HEK293T (cell line): ENCODE measurements around the gene NHLRC3.

ENCODE experiments used
- CTCF ChIA-PET: fragments of 350-600 bp; formaldehyde crosslinking; extraction: SDS; loops from one replicate; lab custom pipeline; 2021; ENCODE audit warnings: antibody characterized with exemption, inconsistent platforms; lab: Yijun Ruan, JAX
- POLR2A ChIA-PET: fragments of 350-600 bp; formaldehyde crosslinking; extraction: SDS; loops from one replicate; lab custom pipeline; 2020; ENCODE audit warnings: antibody characterized with exemption, inconsistent platforms; lab: Yijun Ruan, JAX
- DNase-seq: peaks from one replicate; pipeline ENCODE4 v3.0.0; 2012; ENCODE audit warnings: mixed read lengths; ENCODE audit errors: extremely low spot score
- ARNT ChIP-seq: fragments of 450-650 bp; IDR thresholded peaks from 2 replicates; pipeline ENCODE4 v1.6.1; 2017; ENCODE audit warnings: mild to moderate bottlenecking
- BHLHE40 ChIP-seq: fragments of 450-650 bp; IDR thresholded peaks from 2 replicates; pipeline ENCODE4 v1.6.1; 2016; ENCODE audit warnings: mild to moderate bottlenecking, moderate library complexity, borderline replicate concordance
- CTBP1 ChIP-seq: fragments of 450-650 bp; IDR thresholded peaks from 2 replicates; pipeline ENCODE4 v1.6.1; 2016; ENCODE audit warnings: borderline replicate concordance
- ELF4 ChIP-seq: fragments of 450-650 bp; IDR thresholded peaks from 2 replicates; pipeline ENCODE4 v1.6.1; 2017; ENCODE audit warnings: antibody characterized with exemption
- FOXA1 ChIP-seq: fragments of 450-650 bp; IDR thresholded peaks from 2 replicates; pipeline ENCODE4 v1.6.1; 2016; ENCODE audit warnings: mild to moderate bottlenecking
- FOXK2 ChIP-seq: fragments of 450-650 bp; IDR thresholded peaks from 2 replicates; pipeline ENCODE4 v1.6.1; 2016; ENCODE audit warnings: mild to moderate bottlenecking
- FOXM1 ChIP-seq: fragments of 450-650 bp; IDR thresholded peaks from 2 replicates; pipeline ENCODE4 v1.6.1; 2017; ENCODE audit warnings: mild to moderate bottlenecking, borderline replicate concordance
- HDGF ChIP-seq: fragments of 450-650 bp; IDR thresholded peaks from 2 replicates; pipeline ENCODE4 v1.6.1; 2017; ENCODE audit warnings: antibody characterized with exemption, borderline replicate concordance
- L3MBTL2 ChIP-seq: fragments of 450-650 bp; conservative IDR thresholded peaks from 2 replicates; pipeline ENCODE4 v1.6.1; 2016; ENCODE audit warnings: mild to moderate bottlenecking
- LEF1 ChIP-seq: fragments of 450-650 bp; IDR thresholded peaks from 2 replicates; pipeline ENCODE4 v1.6.1; 2017; ENCODE audit warnings: mild to moderate bottlenecking, borderline replicate concordance
- NFRKB ChIP-seq: fragments of 450-650 bp; IDR thresholded peaks from 2 replicates; pipeline ENCODE4 v1.6.1; 2016; ENCODE audit warnings: mild to moderate bottlenecking, moderate library complexity
- SP1 ChIP-seq: fragments of 450-650 bp; IDR thresholded peaks from 2 replicates; pipeline ENCODE4 v1.6.1; 2017
- SUZ12 ChIP-seq: fragments of 450-650 bp; IDR thresholded peaks from 2 replicates; pipeline ENCODE4 v1.6.1; 2016; ENCODE audit warnings: mild to moderate bottlenecking
- TARDBP ChIP-seq: fragments of 450-650 bp; IDR thresholded peaks from 2 replicates; pipeline ENCODE4 v1.6.1; 2016
- ZNF384 ChIP-seq: fragments of 450-650 bp; IDR thresholded peaks from 2 replicates; pipeline ENCODE4 v1.6.1; 2016
- TF ChIP-seq, protein P1 (sequence below): fragments of 450-650 bp; IDR thresholded peaks from 2 replicates; pipeline ENCODE4 v1.6.1; 2016

NHLRC3 gene

DNA sequence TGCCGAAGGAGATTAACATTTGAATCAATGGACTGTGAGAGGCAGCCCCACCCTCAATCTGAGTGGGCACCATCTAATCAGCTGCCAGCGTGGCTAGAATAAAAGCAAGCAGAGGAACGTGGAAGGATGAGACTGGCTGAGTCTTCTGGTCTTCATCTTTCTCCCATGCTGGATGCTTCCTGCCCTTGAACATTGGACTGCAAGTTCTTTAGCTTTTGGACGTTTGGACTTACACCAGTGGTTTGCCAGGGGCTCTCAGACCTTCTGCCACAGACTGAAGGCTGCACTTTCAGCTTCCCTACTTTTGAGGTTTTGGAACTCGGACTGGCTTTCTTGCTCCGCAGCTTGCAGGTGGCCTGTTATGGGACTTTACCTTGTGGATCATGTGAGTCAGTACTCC, 14.7 kb downstream of the NHLRC3 start:
- TF ChIP-seq SUZ12 (no peak), HDGF (no peak), CTBP1 (no peak), ELF4 (no peak), ARNT (no peak), FOXM1 (no peak), FOXA1 (no peak), NFRKB (no peak), ZNF384 (no peak), BHLHE40 (no peak), SP1 (no peak)
- TF ChIP-seq, protein P1, sequence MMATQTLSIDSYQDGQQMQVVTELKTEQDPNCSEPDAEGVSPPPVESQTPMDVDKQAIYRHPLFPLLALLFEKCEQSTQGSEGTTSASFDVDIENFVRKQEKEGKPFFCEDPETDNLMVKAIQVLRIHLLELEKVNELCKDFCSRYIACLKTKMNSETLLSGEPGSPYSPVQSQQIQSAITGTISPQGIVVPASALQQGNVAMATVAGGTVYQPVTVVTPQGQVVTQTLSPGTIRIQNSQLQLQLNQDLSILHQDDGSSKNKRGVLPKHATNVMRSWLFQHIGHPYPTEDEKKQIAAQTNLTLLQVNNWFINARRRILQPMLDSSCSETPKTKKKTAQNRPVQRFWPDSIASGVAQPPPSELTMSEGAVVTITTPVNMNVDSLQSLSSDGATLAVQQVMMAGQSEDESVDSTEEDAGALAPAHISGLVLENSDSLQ: no peak
- ChIA-PET CTCF (interaction anchor here (0.7 kb wide), 1 partner anchor 352 kb away, joined by 3 read pairs; no protein-coding TSS in a partner anchor), POLR2A (no interaction called here)
- no peak for DNase-seq

DNA sequence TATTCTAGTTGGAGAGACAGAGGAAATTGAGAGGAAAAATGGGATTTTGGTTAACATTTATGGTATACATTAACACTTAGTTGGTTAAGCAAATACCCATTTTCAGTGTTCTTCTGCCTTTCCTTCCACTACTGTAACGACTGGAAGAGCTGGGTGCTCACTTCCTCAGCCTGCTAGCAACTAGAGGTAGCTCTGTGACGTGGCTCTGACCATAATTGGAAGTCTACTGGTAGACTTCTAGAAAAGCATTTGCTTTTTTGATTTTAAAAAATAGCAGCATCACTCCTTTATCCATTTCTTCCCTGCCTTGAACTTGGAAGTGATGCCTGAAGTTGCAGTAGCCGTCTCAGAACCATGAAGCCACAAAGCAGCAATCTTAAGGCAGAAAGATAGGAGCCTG, 15.9 kb downstream of the NHLRC3 start:
- ChIA-PET POLR2A (no interaction called here), CTCF (no interaction called here)
- TF ChIP-seq FOXM1 (no peak), L3MBTL2 (no peak), LEF1 (no peak), BHLHE40 (no peak), SP1 (no peak), ARNT (no peak), HDGF (no peak), FOXA1 (no peak), NFRKB (no peak), FOXK2 (no peak), ELF4 (no peak)
- no peak for DNase-seq

DNA sequence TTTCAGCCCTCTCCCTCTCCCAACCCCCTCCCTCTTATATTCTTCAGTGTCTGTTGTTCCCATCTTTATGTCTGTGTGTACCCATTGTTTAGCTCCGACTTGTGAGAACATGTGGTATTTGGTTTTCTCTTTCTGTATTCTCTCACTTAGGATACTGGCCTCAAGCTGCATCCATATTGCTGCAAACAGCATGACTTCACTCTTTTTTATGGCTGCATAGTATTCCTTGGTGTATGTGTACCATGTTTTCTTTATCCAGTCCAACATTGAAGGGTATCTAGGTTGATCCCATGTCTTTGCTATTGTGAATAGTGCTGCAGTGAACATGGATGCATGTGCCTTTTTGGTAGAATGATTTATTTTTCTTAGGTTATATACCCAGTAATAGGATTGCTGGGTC, 17.8 kb downstream of the NHLRC3 start:
- CTCF ChIA-PET: no interaction called here
- POLR2A ChIA-PET: no interaction called here
- TF ChIP-seq BHLHE40 (no peak), HDGF (no peak), SP1 (no peak), FOXA1 (no peak), SUZ12 (no peak)
- DNase-seq: no peak

DNA sequence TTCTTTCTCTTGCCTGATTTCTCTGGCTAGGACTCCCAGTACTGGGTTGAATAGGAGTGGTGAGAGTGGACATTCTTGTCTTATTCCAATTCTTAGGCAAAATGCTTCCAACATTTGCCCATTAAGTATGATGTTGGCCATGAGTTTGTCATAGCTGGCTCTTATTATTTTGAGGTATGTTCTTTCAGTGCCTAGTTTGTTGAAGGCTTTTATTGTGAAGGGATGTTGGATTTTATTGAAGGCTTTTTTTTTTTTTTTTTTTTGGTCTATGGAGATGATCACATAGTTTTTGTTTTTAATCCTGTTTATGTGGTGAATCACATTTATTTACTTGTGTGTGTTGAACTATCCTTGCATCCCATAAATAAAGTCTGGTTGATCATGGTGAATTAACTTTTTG, 19.8 kb downstream of the NHLRC3 start:
- ChIA-PET POLR2A (no interaction called here), CTCF (no interaction called here)
- TF ChIP-seq SUZ12 (no peak), BHLHE40 (no peak), ELF4 (no peak), FOXK2 (no peak), NFRKB (no peak), L3MBTL2 (no peak), LEF1 (no peak), SP1 (no peak), FOXM1 (no peak), HDGF (no peak), TARDBP (no peak), ZNF384 (no peak), CTBP1 (no peak), ARNT (no peak), FOXA1 (no peak)
- TF ChIP-seq, protein P1: no peak

DNA sequence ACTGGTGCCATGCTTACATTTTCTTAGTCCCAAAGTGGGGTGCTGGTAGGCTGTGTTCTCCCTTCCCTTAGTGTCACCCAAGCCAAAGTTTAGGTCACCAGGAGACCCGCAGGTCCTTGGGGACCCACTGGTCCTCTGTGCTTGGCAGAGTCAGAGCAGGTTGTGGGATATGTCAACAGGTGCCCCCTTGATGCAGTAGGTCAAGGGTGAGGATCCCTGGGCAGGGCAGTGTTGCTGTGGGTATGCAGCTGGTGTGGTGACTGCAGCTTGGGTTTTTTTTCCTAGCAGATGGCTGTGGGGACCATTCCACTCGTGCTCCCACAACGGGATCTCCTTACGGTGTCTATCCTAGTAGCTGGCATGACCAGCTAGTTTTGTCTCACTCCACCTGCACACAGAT, 23.7 kb downstream of the NHLRC3 start:
- ChIA-PET CTCF (no interaction called here), POLR2A (no interaction called here)
- TF ChIP-seq ARNT: no peak
- TF ChIP-seq ZNF384: no peak
- TF ChIP-seq, protein P1: no peak
- no peak for TF ChIP-seq NFRKB
- TF ChIP-seq FOXM1: no peak
- DNase-seq: no peak

More for the DNA sequence above, 19.8 kb downstream of the NHLRC3 start:
- no peak for DNase-seq

DNA sequence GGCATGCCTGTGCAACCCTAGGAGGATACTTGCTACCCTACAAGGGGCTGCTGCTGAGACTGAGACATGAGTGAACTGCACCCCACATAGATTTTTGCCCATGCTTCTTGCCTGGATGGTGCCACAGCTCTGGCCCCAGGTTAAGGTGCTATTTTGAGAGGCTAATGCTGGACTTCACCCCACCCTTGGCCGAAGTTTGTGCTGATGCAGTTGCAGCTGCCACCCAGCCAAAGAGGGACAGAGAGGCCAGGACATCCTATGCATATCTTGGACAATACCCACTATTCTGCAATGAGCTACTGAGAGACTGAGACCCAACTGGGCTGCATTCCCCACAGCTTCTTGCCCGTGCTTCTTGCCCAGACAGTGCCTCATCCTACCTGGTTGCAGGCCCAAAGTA, 34.6 kb downstream of the NHLRC3 start:
- ChIA-PET POLR2A (no interaction called here), CTCF (no interaction called here)
- no peak for DNase-seq
- TF ChIP-seq SP1 (no peak), ELF4 (no peak), ZNF384 (no peak), FOXA1 (no peak), HDGF (no peak), SUZ12 (no peak), NFRKB (no peak), FOXM1 (no peak), LEF1 (no peak), CTBP1 (no peak), TARDBP (no peak), L3MBTL2 (no peak), ARNT (no peak), BHLHE40 (no peak), FOXK2 (no peak)
- TF ChIP-seq, protein P1: no peak
